Right forelimb (tissue), 1 donor: Measurements from ENCODE around the gene KCNA1.

ENCODE experiments used
- DNase-seq: peaks from one replicate; pipeline ENCODE4 v3.0.0-alpha.2; 2018

The KCNA1 gene

GRCh38 chr12:4961311-4961710 is 51.6 kb downstream of the KCNA1 start:
- no peak for DNase-seq

DNA sequence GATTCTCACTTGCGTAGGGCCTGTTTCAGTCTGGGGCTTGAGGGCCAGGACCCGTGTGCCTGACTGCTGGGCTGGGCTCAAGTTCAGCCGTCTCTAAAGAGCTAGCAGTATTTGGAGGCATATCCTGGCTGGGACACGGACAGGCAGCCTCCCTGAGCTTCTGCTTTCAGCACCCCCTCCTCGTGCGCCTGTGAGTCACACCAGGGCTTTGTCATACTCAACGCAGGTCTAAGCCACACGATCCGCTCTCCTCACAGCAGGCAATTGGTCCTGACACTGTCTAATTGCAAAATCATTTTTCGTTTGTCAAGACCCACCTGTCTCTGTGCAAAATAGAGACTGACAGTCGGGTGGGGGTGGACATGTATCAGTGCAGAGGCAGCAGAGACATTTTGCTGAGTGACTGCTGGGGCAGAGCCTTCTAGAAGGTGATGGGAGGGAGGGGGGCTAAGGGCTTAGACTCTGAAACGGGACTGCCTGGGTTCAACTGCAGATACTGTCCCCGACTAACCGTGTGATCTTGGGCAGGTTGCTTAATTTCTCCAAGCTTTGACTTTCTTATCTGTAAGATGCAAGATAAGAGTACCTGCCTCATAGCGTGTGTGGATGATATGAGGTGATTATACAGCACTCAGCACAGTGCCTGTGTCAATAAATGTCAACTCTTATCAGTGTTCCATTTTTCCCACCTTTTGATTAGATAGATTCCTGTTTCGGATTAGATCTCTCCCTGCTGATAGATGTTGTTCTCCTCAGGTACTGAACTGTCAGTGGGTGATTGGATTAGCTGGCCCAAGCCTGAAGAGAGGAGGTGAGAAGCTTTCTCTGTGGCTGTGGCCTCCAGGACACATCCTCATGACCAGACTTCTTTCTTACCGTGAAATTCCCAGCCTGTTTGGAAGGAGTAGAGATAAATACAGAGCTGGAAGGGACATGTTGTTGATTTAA is 53.1 kb downstream of the KCNA1 start:
- no peak for DNase-seq
